Subcutaneous abdominal adipose tissue (tissue), 5 donors: Measurements from ENCODE around the gene SMAP2.

Experiments
- H3K27ac ChIP-seq: one replicate; pipeline ENCODE4 v1.7.0; 2013; ENCODE audit warnings: low read depth, mild to moderate bottlenecking, inconsistent platforms, low read length, moderate library complexity
- H3K27me3 ChIP-seq, 5 donors: one replicate each; pipeline ENCODE4 v1.7.0; 2013; ENCODE audit warnings: low read length in 5 of 5, inconsistent platforms in 1 of 5; ENCODE audit not compliant: control insufficient read depth in 5 of 5, insufficient read depth in 4 of 5
- H3K36me3 ChIP-seq, 5 donors: one replicate each; pipeline ENCODE4 v1.7.0; 2013; ENCODE audit warnings: low read length in 5 of 5; ENCODE audit not compliant: control insufficient read depth in 5 of 5, insufficient read depth in 5 of 5
- H3K4me1 ChIP-seq, 5 donors: one replicate each; pipeline ENCODE4 v1.7.0; 2013; ENCODE audit warnings: low read length in 5 of 5, mild to moderate bottlenecking in 3 of 5, moderate library complexity in 1 of 5; ENCODE audit not compliant: control insufficient read depth in 5 of 5, insufficient read depth in 5 of 5
- H3K4me3 ChIP-seq, 5 donors: one replicate each; pipeline ENCODE4 v1.7.0; 2013; ENCODE audit warnings: low read length in 5 of 5, low read depth in 1 of 5
- H3K9ac ChIP-seq, 5 donors: one replicate each; pipeline ENCODE4 v1.7.0; 2013; ENCODE audit warnings: low read length in 5 of 5, mild to moderate bottlenecking in 4 of 5, moderate library complexity in 3 of 5
- H3K9me3 ChIP-seq, 5 donors: one replicate each; pipeline ENCODE4 v1.7.0; 2013; ENCODE audit warnings: low read length in 5 of 5; ENCODE audit not compliant: control insufficient read depth in 5 of 5
- donor health status: healthy.
- donor health status: healthy.
- donor health status: healthy.
- donor health status: healthy.
- donor health status: healthy.

Gene SMAP2

DNA sequence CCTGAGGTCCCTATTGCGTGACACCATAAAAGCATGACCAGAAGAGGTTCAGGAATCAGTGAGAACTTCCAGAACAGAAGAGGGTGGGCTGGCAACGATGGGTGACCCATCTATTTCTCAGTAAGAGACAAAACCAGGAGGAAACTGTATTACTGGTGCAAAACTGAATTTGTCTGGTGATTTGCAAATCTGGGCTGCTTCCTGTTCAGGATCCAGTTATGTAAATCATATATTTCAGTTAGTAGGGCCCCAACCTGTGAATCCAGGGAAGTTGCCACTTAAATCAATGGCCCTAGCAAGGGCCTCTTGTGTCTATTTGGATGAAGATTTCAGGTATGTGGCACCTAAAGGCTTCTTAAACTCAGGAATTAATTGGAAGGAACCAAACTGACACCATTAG, 23.1 kb upstream of the SMAP2 start:
- Histone ChIP-seq H3K27ac (no peak overlapping the region), H3K36me3 (no peaks in the 10 kb centered on the region), H3K9me3 (no peaks in the 10 kb centered on the region), H3K4me1 (peaks cover 0 to 3% (median 0%) of the 10 kb centered on the region in 5 donors), H3K4me3 (no peak overlapping the region), H3K27me3 (no peaks in the 10 kb centered on the region), H3K9ac (no peak overlapping the region)

DNA sequence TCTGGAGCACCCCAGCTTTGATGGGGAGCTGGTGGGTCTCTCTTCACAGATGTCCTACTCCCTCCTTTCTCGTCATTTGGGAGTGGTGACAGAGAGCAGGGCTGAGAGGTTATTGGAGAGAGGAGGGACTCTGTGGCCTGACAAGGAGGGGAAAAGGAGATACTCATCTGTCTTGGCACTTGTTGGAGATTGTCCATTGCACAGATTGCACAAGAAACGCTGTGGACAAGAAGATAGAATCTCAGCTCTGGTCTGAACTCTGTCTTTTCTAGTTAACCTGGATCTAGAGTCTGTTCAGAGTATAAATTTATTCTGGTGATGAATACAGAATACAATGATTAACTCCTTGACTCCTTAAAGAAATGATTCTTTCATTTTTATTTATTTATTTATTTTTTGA, 22.4 kb upstream of the SMAP2 start:
- H3K9me3 ChIP-seq, result no peaks in the 10 kb centered on the region
- H3K36me3 ChIP-seq, result no peaks in the 10 kb centered on the region
- H3K4me1 ChIP-seq, result peaks cover 0 to 3% (median 0%) of the 10 kb centered on the region in 5 donors
- H3K9ac ChIP-seq, result no peak overlapping the region
- H3K27me3 ChIP-seq, result no peaks in the 10 kb centered on the region
- H3K4me3 ChIP-seq, result no peak overlapping the region
- no peak overlapping the region for H3K27ac ChIP-seq

DNA sequence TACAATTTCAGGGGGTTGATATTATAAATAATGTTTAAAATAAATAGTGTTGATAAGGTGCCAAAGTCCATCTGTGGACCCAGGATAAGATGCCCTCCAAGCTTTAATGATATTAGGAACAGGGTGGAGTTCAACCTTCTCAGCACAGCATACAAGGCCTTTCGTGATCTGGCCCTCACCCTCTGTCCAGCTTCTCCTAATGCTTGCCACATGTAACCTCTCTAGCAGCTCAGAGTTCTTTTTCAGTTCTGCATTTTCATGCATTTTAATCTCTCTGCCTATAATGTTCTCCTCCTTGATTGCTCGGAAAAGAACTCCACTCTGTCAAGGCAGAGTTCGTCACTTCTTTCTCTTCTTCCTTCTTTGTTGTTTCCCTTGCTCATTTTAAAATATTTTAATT, 21.4 kb upstream of the SMAP2 start:
- Histone ChIP-seq H3K27me3 (no peaks in the 10 kb centered on the region), H3K9me3 (no peaks in the 10 kb centered on the region), H3K27ac (no peak overlapping the region), H3K36me3 (no peaks in the 10 kb centered on the region), H3K4me3 (no peak overlapping the region), H3K9ac (no peak overlapping the region), H3K4me1 (peaks cover 0 to 3% (median 0%) of the 10 kb centered on the region in 5 donors)

DNA sequence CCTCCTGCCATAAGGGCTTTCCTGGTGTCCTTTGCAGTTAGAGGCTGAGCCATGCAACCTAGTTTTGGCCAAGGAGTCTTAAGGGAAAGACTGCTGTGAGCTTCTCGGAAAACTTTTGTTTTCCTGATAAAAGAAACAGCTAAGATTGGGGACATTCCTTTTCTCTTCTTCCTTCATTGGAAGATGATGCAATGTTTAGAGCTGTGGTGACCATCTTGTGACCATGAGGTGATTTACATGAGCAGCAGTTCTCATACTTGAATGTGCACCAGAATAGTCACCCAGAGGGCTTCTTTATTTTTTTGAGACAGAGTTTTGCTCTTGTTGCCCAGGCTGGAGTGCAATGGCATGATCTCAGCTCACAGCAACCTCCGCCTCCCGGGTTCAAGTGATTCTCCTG, 20.4 kb upstream of the SMAP2 start:
- peaks cover 0 to 3% (median 0%) of the 10 kb centered on the region in 5 donors for H3K4me1 ChIP-seq
- no peaks in the 10 kb centered on the region for H3K27me3 ChIP-seq
- H3K9ac ChIP-seq, result no peak overlapping the region
- no peak overlapping the region for H3K4me3 ChIP-seq
- no peak overlapping the region for H3K27ac ChIP-seq
- peaks cover 0 to 4% (median 0%) of the 10 kb centered on the region in 5 donors for H3K9me3 ChIP-seq
- no peaks in the 10 kb centered on the region for H3K36me3 ChIP-seq

DNA sequence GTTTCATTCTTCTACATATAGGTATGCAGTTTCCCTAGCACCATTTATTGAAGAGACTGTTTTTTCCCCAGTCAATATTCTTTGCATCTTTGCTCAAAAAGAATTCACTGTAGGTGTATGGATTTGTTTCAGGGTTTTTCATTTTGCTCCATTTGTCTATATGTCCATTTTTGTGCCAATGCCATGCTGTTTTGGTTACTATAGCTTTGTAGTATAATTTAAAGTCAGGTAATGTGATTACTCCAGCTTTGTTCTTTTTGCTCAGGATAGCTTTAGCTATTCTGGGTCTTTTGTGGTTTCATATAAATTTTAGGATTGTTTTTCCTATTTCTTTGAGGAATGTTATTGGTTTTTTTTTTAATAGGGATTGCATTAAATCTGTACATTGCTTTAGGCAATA, 15.9 kb upstream of the SMAP2 start:
- H3K9ac ChIP-seq, result no peak overlapping the region
- H3K4me3 ChIP-seq, result no peak overlapping the region
- H3K27ac ChIP-seq, result no peak overlapping the region

DNA sequence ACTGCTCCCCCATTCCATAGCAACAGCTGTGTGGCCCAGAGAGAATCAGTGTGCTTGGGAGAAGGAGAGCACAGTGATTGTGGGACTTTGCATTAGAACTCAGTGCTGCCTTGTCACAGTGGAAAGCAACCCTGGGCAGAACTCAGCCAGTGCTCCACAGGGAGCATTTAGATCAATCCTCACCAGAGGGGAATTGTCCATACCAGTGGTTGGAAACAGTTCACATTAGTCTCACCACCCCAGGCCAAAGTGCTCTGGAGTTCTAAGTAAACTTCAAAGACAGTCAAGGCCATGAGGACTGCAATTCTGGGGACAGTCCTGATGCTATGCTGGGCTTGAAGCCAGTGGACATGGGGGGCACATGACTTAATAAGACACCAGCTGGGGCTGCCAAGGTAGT, 12.9 kb upstream of the SMAP2 start:
- Histone ChIP-seq H3K27me3 (no peaks in the 10 kb centered on the region), H3K27ac (no peak overlapping the region), H3K9ac (no peak overlapping the region), H3K36me3 (no peaks in the 10 kb centered on the region), H3K4me3 (no peak overlapping the region), H3K4me1 (peaks cover 3 to 23% (median 11%) of the 10 kb centered on the region in 5 donors), H3K9me3 (peaks cover 0 to 4% (median 0%) of the 10 kb centered on the region in 5 donors)

More for the DNA sequence above, 15.9 kb upstream of the SMAP2 start:
- H3K4me1 ChIP-seq, result peaks cover 2 to 20% (median 13%) of the 10 kb centered on the region in 5 donors
- no peaks in the 10 kb centered on the region for H3K36me3 ChIP-seq
- H3K9me3 ChIP-seq, result peaks cover 0 to 4% (median 0%) of the 10 kb centered on the region in 5 donors
- no peaks in the 10 kb centered on the region for H3K27me3 ChIP-seq

DNA sequence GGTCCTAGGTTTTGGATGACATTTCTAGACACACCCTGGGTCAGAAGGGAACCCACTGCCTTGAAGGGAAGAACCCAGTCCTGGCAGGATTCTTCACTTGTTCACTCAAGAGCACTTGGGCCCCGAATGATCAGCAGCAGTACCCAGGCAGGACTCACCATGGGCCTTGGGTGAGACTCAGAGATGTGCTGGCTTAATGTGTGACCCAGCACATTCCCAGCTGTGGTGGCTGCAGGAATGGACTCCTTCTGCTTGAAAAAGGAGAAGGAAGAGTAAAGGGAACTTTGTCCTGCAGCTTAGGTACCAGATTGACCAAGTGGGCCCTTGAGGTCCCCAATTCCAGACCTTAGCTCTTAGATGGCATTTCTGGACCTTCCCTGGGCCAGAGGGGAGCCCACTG, 12.3 kb upstream of the SMAP2 start:
- Histone ChIP-seq H3K4me3 (no peak overlapping the region), H3K9ac (no peak overlapping the region), H3K27ac (no peak overlapping the region), H3K4me1 (peaks cover 3 to 23% (median 11%) of the 10 kb centered on the region in 5 donors), H3K36me3 (no peaks in the 10 kb centered on the region), H3K27me3 (no peaks in the 10 kb centered on the region), H3K9me3 (peaks cover 0 to 4% (median 0%) of the 10 kb centered on the region in 5 donors)

DNA sequence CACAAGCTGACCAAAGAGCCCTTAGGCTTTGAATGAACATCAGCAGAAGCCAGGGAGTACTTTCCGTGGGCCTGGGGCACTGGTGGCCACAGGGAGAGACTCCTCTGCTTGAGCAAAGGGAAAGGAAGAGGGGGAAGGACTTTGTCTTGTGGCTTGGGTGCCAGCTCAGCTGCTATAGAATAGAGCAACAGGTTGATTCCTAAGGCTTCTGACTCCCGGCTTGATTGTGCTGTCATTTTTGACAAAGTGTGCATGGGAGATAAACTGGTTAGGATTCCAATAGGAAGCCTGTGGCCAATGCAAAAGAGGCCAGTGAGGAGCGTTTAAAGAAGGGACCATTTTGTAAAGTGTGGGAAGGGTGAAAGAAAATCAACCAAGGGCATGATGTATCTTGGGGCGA, 11.9 kb upstream of the SMAP2 start:
- Histone ChIP-seq H3K4me1 (peaks cover 3 to 23% (median 11%) of the 10 kb centered on the region in 5 donors), H3K9me3 (peaks cover 0 to 4% (median 0%) of the 10 kb centered on the region in 5 donors), H3K4me3 (no peak overlapping the region), H3K27ac (no peak overlapping the region), H3K9ac (no peak overlapping the region), H3K36me3 (no peaks in the 10 kb centered on the region), H3K27me3 (no peaks in the 10 kb centered on the region)

DNA sequence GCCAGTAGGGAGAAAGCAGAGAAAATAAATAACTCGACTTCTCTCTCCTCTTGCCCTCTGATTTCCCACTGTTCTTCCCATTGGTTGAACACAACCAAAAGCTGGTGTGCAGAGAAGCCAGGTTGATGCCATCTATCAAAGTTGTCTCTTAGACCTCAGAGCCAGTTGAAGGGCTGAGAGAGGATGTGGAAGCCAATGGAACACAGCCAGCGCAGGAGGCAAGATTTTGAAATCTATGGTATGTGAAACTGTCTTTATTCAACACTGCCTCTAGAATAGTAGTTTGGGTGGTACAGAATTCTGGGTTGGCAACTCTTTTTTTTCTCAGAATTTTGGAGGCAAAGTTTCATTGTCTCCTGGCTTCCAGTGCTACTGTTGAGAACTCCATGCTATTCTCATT, 11.3 kb upstream of the SMAP2 start:
- Histone ChIP-seq H3K9ac (peak overlapping the region in 1 of 5 donors; percentile 20), H3K4me1 (peaks cover 3 to 23% (median 11%) of the 10 kb centered on the region in 5 donors), H3K27ac (no peak overlapping the region), H3K4me3 (no peak overlapping the region), H3K9me3 (peaks cover 0 to 4% (median 0%) of the 10 kb centered on the region in 5 donors), H3K36me3 (no peaks in the 10 kb centered on the region), H3K27me3 (no peaks in the 10 kb centered on the region)

DNA sequence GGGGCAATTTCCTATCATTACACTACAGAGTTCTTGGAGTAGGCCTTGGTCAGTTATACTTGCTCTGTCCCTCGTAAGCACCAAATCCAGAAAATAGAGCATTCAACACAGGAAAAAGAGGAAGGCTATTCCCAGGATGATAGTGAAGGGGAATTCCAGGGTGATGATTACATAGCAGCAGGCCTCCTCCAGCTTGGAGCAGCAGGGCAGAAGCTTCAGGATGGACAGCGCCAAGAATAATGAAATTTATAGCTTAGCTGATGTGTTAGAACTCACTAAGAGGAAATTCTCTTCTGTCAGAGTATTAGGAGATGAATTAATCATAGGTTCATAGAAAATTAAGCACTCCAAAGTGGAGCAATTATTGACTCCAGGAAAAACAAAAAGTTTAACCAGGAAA, 10.8 kb upstream of the SMAP2 start:
- peak overlapping the region in 1 of 5 donors; percentile 20 for H3K9ac ChIP-seq
- no peak overlapping the region for H3K27ac ChIP-seq
- peaks cover 0 to under 1% (median 0%) of the 10 kb centered on the region in 5 donors for H3K9me3 ChIP-seq
- H3K4me3 ChIP-seq, result no peak overlapping the region
- no peaks in the 10 kb centered on the region for H3K27me3 ChIP-seq
- H3K36me3 ChIP-seq, result no peaks in the 10 kb centered on the region
- peaks cover 3 to 23% (median 11%) of the 10 kb centered on the region in 5 donors for H3K4me1 ChIP-seq

DNA sequence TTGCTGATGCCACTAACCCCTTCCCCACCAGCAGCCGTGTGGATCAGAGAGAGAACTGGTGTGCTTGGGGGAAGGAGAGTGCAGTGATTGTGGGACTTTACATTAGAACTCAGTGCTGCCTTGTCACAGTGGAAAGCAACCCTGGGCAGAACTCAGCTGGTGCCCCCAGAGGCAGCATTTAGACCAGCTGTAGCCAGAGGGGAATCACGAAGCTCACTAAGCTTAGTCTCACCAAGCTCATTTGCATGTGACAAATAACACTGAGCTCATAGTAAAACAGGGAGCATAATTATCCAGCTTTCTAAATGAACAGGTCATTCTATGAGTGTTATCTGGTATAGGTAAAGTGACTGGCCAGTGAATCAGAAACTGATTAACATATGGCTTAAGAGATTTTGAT, 9.8 kb upstream of the SMAP2 start:
- Histone ChIP-seq H3K27me3 (no peaks in the 10 kb centered on the region), H3K9me3 (no peaks in the 10 kb centered on the region), H3K27ac (no peak overlapping the region)

More for the DNA sequence above, 9.8 kb upstream of the SMAP2 start:
- Histone ChIP-seq H3K4me3 (no peak overlapping the region), H3K9ac (no peak overlapping the region), H3K36me3 (no peaks in the 10 kb centered on the region), H3K4me1 (peaks cover 3 to 23% (median 11%) of the 10 kb centered on the region in 5 donors)
